HG03439 (cell line): ENCODE measurements around the gene DAW1.
"Not testable (repeated sequence)": the region's sequence is repeated elsewhere in the genome, so short reads cannot be mapped to it uniquely, and the experiment has no call there.

Source experiments
- ATAC-seq: cut with Tn5 transposase; IDR thresholded peaks from one replicate; pipeline ENCODE4 v1.9.1; 2021; ENCODE audit warnings: mild to moderate bottlenecking, moderate library complexity; ENCODE audit not compliant: unreplicated experiment

Gene DAW1

GRCh38 chr2:227908266-227909054, 37.0 kb downstream of the DAW1 start:
- ATAC-seq, result no peak

GRCh38 chr2:227914362-227914761, 42.9 kb downstream of the DAW1 start:
- ATAC-seq, result no peak

- ATAC-seq, result no peak
Observed at GRCh38 chr2:227921648-227922047, 50.2 kb downstream of the DAW1 start.

GRCh38 chr2:227932001-227932400, 60.6 kb downstream of the DAW1 start:
- no peak for ATAC-seq

GRCh38 chr2:227932403-227932802, 61.0 kb downstream of the DAW1 start:
- no peak for ATAC-seq

- ATAC-seq, result no peak
Observed at GRCh38 chr2:227933884-227934283, 62.5 kb downstream of the DAW1 start.

- not testable (repeated sequence) for ATAC-seq
Observed at GRCh38 chr2:227936249-227936648, 64.8 kb downstream of the DAW1 start.

GRCh38 chr2:227939271-227940027, 68.0 kb downstream of the DAW1 start:
- no peak for ATAC-seq

GRCh38 chr2:227942021-227942420, 70.6 kb downstream of the DAW1 start:
- no peak for ATAC-seq

GRCh38 chr2:227942965-227943364, 71.5 kb downstream of the DAW1 start:
- no peak for ATAC-seq

- no peak for ATAC-seq
Observed at GRCh38 chr2:227960317-227960716, 88.9 kb downstream of the DAW1 start.

GRCh38 chr2:227971619-227972230, 100.3 kb downstream of the DAW1 start:
- no peak for ATAC-seq

- ATAC-seq, result no peak
Observed at GRCh38 chr2:227973241-227973640, 101.8 kb downstream of the DAW1 start.
